HG03520 (cell line): ENCODE data around the gene RBM14.
"Not testable (repeated sequence)": the region's sequence is repeated elsewhere in the genome, so short reads cannot be mapped to it uniquely, and the experiment has no call there.

Experiments used
- ATAC-seq: cut with Tn5 transposase; IDR thresholded peaks from one replicate; pipeline ENCODE4 v1.9.1; 2021; ENCODE audit warnings: mild to moderate bottlenecking, moderate library complexity; ENCODE audit not compliant: unreplicated experiment

The RBM14 gene

DNA sequence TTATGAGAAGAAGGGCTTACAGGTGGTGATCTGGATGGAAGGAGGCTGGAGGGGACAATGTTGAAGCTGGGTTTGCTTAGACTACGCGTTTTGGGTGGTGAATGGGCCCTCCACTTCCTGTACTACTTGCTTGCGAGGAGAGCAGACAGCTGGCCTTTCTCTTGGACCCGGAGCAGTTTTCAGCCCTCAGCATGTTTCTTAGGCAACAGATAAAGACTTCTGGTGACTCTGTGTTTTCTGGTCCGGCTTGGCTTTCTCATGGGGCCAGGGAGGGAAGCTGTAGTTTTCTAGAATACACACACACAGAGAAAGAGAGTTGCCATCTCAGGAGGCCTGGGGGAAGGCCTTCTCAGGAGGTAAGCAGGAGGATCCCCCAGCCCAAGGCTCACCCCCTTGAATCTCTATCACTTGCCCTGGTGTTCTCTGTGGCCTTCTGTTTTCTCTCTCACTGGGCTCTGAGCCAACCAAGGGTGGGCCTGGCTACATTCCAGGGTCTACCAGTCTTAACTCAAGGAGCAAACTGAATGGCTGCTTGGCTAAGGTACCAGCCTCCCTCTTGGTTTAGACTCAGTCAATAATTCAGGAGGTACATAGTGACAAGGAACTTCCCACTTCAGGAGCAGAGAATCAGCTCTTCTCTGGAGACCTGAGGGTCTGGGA is 21.1 kb upstream of the RBM14 start:
- ATAC-seq: no peak

DNA sequence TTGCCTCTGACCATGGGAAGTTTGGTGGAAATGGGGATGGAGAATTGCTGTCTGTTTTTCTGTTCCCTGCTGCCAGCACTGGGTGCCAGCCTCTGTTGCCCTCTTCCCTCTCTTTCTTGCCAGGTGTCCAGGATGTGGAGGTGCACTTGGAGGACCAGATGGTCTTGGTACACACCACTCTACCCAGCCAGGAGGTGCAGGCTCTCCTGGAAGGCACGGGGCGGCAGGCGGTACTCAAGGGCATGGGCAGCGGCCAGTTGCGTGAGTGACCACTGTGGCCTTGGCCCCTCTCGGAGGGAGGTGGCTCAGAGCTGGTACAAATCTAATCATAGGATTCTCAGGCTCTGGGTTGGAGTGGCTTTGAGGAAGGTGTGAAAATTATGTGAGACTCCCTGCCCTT is 17.4 kb upstream of the RBM14 start:
- no peak for ATAC-seq

DNA sequence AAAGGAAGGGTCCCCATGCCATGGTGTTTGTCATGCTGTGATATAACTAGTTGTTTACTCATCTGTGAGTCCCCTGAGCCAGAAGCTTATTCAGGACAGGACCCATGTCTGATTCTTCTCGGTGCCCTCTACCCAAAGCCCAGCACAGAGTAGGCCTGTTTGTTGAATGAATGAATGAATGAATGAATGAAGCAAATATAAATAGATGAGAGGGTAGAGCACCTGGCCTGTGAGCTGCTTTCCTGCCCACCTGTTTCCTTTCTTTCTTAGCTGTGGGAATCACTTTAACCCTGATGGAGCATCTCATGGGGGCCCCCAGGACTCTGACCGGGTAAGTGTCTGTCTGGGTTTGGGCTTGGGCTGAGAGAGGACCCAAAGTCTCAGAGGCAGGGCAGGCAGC is 16.2 kb upstream of the RBM14 start:
- ATAC-seq: no peak

DNA sequence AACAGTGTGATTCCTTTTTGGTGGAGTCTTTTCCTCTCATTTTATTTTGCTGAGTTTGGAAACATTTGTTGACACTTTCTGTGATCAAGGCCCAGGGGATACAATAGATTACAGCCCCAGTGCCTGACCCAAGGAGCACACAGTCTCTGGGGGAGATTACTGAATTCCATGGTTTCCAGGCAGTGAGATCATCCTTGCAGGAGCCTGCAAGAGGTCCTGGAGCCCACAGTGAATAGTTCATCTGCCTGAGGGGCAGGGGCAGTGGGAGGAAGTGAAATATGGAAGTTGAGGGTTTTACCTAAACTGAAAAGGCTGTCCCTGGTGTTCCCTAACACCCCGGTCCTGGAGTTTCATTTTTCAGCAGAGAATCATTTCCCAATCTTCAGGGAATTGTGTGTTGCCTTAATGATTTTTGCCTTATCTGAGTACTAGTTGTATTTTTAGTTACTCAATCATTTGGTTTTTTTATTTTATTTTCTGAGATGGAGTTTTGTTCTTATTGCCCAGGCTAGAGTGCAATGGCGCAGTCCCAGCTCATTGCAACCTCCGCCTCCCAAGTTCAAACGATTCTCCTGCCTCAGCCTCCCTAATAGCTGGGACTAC is 15.7 kb upstream of the RBM14 start:
- no peak for ATAC-seq

DNA sequence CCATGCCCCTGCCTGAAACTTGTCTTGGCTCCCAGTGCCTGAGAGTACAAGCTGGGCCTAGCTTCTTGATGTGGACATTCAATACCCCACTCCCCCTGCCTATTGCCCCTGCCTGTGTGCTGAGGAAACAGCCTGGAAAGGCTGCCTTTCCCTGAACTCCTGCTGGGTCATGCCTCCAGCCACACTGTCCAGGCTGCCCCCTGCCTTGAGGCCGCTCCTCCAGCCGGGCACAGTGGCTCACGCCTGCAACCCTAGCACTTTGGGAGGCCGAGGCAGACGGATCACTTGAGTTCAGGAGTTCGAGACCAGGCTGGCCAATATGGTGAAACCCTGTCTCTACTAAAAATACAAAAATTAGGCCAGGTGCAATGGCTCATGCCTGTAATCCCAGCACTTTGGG is 13.4 kb upstream of the RBM14 start:
- no peak for ATAC-seq

DNA sequence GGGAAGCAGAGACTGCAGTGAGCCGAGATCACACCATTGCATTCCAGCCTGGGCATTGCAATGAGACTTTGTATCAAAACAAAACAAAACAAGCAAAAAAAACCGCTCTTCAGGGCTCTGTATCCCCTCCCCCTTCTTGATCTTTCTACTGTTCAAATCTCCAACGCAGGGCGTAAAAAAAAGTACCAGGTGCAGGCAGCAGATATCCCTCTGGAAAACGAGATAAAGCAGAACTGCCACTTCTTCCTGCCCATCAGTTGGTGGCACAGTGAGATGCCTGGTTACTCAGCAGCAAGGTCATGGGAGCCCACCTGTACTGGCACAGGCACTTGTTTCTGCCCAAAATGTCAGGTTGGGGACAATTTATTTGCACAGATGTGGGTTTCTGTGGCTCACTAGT is 12.3 kb upstream of the RBM14 start:
- ATAC-seq: no peak

DNA sequence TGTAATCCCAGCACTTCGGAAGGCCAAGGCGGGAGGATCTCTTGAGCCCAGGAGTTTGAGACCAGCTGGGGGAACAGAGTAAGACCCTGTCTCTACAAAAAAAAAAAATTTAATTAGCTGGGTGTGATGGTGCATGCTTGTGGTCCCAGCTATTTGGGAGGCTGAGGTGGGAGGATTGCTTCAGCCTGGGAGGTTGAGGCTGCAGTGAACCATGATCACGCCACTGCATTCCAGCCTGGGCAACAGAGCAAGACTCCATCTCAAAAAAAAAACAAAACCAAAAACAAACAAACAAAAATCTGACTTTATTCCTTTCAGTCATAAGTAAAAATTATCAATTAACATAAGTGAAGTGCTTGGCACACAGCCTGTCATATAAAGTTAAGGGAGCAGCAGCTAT is 9.8 kb upstream of the RBM14 start:
- not testable (repeated sequence) for ATAC-seq

DNA sequence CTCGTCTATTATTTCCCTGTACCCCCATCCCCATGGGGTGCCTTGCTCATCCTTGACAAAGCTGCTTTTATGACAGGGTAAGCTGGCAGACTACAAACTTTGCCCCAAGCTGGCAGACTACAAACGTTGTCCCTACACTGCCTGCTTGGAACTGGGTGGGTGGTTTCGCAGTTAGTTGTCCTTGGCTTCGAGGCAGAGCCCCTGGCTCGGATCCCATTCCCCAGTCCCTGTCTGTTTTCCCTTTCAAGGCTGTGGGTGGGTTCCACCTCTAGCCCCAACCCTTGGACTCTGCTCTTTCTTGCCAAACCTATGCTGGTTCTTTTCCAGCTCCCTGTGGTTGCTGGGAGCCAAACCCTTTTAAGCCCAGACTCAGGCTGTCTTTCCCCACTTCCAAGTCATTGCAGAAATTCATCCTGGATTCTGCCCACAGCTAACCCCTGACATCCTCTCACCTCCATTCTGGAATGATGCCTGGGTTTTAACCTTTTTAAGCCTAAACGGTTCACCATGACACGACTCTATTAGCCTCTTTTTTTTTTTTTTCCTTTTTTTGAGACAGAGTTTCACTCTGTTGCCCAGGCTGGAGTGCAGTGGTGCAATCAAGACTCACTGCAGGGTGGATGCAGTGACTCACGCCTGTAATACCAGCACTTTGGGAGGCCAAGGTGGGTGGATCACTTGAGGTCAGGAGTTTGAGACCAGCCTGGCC is 9.2 kb upstream of the RBM14 start:
- ATAC-seq: no peak

DNA sequence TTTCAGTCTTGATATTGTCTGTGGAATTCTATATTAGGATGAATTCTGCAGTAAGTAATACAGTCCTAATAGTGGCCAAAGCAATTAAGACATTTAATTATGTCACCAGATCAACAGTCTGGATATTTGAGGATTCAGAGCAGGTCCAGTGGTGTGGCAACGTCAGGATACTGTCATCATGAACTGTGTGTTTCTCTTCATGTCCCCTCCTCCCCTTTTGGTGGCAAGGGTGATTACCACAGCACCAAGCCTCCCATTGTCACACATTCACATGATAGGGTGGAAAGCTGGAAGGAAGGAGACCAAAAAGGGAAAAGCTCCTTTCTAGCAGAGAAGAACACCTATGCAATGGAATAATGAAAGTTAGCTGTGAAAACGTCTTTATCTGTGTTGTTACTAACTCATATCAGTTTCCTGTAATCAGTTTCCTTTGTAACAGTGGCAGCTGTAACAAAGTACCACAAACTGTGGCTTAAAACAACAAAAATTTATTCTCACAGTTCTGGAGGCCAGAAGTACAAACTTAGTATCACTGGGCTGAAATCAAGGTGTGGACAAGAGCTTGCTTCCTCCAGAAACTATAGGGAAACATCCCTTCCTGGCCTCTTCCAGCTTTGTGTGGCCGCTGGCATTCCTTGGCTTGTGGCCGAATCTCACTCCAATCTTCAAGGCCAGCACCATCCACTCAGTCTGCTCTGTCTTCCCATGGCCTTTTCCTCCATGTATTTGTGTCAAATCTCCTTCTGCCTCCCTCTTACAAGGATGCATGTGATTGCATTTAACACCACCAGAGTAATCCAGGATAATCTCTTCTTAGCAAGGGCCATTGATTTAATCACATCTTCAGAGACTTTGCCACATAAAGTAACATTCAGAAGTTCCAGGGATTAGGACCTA is 6.5 kb upstream of the RBM14 start:
- no peak for ATAC-seq

DNA sequence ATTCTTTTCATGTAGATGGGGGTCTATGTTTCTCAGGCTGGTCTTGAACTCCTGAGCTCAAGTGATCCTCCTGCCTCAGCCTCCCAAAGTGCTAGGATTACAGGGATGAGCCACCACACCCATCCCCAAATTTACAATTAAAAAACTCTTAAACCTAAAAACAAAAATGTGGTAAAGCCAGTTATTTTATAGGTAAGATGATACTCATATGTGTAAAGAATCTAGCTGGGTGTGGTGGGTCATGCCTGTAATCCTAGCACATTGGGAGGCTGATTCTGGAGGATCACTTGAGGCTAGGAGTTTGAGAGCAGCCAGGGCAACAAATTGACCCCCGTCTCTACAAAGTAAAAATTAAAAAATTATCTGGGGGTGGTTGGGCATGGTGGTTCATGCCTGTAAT is 4.0 kb upstream of the RBM14 start:
- ATAC-seq: no peak

DNA sequence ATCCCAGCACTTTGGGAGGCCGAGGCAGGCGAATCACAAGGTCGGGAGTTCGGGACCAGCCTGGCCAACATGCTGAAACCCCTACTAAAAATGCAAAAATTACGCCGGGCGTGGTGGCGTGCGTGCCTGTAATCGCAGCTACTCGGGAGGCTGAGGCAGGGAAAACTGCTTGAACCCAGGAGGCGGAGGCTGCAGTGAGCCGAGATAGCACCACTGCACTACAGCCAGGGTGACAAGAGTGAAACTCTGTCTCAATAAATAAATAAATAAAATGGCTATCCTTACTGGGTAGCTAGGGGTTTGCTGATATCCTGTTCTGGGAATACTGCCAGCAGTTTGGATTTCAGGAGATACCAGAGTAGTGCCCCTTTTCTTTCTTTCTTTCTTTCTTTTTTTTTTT is 2.4 kb upstream of the RBM14 start:
- ATAC-seq: no peak

DNA sequence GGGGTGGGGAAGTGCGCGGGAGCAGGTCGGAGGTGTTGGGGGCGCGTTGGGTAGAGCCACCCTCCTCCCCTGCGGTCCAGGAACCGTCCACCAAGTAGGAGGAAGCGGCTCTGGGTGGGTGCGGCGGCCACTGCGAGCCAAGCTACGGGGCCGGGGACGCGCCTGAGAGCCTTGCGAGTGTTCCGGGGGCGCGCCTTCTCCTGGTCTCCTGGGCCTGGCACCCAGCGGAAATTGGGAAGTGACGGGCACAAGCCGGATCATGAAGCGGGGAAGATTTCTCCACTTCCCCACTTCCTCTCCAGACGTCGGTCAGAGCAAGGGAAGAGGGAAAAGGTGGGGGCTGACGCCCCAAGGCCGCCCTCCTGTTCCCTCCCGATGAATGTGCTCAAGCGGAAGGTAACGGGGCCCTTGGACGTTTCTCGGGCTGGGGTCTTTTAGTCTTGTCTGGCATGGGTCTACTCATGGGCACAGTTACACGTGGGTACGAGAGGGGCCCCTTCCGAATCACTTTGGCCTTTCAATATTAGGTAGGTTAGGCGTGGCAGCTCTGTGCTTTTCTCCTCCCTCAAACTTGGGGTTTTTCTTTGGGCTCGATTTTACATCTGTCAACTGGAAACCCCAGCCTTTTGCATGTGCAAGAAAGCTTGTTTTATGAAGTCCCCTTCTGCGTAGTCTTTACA is 865 bp downstream of the RBM14 start:
- ATAC-seq: peak; percentile 4

DNA sequence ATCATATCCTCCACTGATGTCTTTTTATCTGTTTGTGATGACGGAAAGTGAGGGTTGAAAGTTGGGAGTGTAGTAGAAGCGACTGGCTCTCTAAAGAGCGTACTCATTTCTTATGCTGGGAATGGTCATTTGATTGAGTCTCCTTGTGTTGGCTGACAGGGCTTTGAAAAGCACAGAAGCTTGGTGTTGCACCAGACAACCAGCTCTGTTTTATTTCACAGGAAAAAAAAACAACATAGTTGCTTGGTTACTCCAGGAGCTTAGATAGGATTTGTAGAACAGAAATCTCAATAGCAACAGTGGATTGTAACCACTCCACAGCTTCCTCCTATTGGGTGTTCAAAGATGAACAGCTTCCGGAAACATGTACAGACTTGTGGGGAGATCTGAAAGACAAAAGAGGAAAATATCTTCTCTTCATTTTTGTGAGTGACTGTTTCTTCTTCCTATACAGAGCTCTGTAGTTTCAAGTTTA is 2.7 kb downstream of the RBM14 start:
- ATAC-seq: no peak

DNA sequence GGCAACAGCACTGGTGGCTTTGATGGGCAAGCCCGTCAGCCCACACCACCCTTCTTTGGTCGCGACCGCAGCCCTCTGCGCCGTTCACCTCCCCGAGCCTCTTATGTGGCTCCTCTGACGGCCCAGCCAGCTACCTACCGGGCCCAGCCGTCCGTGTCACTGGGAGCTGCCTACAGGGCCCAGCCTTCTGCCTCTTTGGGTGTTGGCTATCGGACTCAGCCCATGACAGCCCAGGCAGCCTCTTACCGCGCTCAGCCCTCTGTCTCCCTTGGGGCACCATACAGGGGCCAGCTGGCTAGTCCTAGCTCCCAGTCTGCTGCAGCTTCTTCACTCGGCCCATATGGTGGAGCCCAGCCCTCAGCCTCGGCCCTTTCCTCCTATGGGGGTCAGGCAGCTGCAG is 8.0 kb downstream of the RBM14 start:
- no peak for ATAC-seq

DNA sequence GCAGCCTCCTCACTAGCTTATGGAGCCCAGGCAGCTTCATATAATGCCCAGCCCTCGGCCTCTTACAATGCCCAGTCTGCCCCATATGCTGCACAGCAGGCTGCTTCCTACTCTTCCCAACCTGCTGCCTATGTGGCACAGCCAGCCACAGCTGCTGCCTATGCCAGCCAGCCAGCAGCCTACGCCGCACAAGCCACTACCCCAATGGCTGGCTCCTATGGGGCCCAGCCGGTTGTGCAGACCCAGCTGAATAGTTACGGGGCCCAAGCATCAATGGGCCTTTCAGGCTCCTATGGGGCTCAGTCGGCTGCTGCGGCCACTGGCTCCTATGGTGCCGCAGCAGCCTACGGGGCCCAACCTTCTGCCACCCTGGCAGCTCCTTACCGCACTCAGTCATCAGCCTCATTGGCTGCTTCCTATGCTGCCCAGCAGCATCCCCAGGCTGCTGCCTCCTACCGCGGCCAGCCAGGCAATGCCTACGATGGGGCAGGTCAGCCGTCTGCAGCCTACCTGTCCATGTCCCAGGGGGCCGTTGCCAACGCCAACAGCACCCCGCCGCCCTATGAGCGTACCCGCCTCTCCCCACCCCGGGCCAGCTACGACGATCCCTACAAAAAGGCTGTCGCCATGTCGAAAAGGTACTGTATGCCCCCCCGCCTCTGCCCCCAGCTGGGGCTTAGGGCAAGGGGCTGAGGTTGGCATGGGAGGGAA is 8.8 kb downstream of the RBM14 start:
- ATAC-seq: no peak

DNA sequence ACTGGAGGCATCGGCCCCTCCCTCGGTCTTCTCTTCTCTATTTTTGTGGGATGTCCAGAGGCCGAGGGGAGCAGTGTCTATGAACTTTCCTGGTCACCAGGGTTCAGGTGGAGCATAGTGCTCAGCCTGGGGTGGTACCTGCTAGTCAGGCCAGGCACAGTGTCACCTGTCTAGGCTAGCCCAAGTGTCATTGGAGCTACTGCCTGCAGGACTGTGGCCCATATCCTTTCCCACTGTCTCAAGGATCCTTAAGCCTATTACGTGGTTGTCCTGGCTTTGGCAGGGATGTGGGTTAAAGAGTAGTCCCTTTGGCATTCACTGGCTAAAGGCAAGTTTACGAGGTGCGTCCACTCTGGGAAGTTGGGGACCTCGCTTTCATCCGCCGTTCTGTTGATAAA is 9.3 kb downstream of the RBM14 start:
- ATAC-seq: no peak

DNA sequence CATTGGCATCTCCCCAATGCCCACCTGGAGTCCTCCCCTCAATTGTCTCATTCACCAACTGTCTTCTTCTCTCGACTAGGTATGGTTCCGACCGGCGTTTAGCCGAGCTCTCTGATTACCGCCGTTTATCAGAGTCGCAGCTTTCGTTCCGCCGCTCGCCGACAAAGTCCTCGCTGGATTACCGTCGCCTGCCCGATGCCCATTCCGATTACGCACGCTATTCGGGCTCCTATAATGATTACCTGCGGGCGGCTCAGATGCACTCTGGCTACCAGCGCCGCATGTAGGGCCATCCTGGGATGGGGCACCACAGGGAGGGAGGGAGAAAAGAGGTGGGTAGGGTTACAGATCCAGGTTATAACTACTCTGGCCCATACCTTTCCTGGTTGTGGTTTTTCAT is 10.0 kb downstream of the RBM14 start:
- ATAC-seq: no peak

DNA sequence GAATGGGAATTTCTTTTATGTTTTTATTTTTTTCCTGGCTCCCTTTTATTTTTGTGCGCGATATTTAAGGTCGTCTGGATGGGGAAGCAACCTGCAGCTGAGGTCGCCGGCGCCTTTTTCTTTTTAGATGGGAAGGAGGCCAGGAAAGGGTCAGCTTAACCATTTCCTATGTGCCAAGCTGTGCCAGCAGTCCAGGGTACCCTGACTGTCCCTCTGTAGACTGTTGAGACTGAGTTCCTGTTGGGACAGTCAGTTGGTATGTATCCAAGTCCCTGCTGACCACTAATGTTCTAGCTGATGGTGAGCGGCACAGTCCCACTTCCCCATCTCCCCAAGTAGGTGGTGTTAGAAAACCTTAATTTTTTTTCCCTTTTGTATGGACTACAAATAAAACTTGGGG is 10.5 kb downstream of the RBM14 start:
- ATAC-seq: no peak

DNA sequence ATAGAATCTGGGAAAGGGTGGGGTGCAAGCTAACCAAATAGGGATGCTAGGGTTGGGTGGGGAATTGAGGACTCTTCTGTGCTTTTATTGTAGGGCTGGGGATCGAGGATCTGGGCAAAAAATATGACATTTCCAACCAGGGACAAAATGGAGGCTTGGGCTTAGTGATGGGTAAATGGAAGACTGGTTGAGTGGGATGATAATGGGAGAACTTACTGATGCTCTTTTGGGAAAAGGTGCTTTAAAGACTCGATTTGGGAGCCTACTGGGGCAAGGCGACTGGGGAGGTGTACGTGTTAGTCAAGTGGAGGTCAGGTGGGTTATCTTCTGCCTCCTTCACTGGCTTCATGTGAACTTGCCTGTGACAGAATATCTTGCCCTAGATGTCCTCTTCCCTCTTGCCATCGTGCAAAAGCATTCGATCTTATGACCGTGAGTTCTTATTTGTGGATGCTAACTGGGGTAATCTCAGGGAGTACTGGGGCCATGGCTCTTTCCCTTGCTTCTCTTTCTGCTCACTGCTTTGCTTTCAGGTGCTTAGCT is 11.7 kb downstream of the RBM14 start:
- ATAC-seq: no peak

DNA sequence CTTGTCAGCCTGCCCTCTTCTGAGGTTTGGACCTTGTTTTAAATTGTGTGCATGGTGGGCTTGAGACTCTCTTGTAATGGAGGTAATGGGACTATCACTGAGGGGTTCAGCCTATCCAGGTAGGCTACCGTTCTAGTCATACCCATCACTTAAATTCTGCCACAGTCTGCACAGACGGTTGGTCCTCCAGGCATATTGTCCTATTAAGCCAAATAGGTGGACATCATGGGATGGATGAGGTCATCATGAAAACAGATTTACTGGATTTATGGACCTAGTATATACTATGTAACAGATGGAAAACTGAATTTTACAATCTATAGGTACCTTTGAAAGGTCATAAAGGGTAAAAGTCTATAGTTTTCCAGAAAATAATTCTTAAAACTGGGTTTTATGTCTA is 12.9 kb downstream of the RBM14 start:
- no peak for ATAC-seq
